GM12873 (cell line): ENCODE measurements around the gene CRB1.

Experiments
- TF ChIP-seq, protein P1 (sequence below): IDR thresholded peaks from 2 replicates; pipeline ENCODE4 v1.5.1; 2012; ENCODE audit warnings: low read depth, mild to moderate bottlenecking, moderate library complexity, low read length, control low read depth; ENCODE audit not compliant: insufficient read depth; ENCODE audit errors: missing control alignments

CRB1 gene

GRCh38 chr1:197311081-197311480 lies 43.0 kb downstream of the CRB1 start:
- TF ChIP-seq, protein P1, sequence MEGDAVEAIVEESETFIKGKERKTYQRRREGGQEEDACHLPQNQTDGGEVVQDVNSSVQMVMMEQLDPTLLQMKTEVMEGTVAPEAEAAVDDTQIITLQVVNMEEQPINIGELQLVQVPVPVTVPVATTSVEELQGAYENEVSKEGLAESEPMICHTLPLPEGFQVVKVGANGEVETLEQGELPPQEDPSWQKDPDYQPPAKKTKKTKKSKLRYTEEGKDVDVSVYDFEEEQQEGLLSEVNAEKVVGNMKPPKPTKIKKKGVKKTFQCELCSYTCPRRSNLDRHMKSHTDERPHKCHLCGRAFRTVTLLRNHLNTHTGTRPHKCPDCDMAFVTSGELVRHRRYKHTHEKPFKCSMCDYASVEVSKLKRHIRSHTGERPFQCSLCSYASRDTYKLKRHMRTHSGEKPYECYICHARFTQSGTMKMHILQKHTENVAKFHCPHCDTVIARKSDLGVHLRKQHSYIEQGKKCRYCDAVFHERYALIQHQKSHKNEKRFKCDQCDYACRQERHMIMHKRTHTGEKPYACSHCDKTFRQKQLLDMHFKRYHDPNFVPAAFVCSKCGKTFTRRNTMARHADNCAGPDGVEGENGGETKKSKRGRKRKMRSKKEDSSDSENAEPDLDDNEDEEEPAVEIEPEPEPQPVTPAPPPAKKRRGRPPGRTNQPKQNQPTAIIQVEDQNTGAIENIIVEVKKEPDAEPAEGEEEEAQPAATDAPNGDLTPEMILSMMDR = no peak

DNA sequence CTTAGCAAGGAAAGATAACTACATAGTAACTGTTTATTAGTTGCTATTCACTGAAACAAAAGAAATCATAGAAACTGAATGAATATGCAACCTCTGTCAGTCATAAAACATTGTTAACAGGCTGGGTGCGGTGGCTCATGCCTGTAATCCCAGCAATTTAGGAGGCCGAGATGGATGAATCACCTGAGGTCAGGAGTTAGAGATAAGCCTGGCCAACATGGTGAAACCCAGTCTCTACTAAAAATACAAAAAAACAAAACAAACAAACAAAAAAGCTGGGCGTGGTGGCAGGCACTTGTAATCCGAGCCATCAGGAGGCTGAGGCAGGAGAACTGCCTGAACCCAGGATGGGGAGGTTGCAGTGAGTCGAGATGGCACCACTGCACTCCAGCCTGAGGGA lies 44.1 kb downstream of the CRB1 start:
- TF ChIP-seq, protein P1 = no peak

DNA sequence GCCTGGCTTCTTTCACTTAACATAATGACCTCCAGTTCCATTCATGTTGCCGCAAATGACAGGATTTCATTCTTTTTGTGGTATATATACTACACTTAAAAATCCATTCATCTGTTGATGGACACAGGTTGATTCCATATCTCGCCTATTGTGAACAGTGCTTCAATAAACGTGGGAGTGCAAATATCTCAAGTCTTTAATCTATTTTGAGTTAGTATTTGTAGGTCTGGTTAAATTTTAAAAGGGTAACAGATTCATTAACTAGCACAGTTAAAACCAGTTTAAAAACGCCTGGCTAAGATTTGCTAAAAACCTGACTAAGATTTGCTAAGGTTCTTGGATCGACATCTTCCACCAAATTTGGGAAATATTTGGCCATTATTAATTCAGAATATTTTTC lies 45.7 kb downstream of the CRB1 start:
- TF ChIP-seq, protein P1 = no peak

- TF ChIP-seq, protein P1 = no peak
Observed at GRCh38 chr1:197314682-197315081, 46.6 kb downstream of the CRB1 start.

DNA sequence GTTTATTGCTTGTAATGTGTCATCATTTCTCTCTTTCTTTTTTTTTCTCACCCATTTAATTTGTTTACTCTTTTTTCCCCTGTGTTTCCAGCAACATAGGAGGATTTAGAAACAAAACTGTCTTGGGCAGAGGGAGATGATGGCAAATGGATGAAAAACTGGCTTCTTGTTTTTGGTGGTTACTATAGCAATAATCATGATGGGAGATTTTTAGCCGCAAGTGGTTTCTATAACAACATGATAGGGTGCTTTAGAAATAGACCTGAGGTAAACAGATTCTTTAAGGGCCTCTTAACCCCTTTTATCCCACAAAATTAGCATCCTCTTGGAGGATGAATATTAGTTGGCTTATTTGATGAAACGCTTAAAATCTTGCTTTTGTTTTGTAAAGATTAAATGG lies 51.6 kb downstream of the CRB1 start:
- TF ChIP-seq, protein P1 = no peak

- TF ChIP-seq, protein P1 = no peak
Observed at GRCh38 chr1:197320991-197321531, 53.0 kb downstream of the CRB1 start.

GRCh38 chr1:197321811-197322210 lies 53.8 kb downstream of the CRB1 start:
- TF ChIP-seq, protein P1 = no peak
